ENCODE data around the gene EEIG1.

DNA sequence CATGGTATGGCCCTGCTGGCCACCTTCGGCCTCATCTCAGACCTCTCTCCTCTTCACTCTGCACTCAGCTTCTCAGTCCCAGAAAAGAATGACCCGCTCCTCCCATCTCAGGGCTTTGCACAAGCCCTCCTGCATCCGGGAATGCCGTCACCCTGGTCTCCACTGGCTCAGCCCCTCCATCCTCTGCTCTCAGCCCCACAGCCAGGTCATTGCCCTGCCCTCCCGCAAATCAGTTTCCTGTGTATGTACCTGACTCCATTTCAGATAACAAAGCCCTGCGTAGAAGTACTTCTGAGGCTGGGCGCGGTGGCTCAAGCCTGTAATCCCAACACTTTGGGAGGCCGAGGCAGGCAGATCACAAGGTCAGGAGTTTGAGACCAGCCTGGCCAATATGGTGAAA, 28.9 kb upstream of the EEIG1 start:
- TF ChIP-seq, protein P1, sequence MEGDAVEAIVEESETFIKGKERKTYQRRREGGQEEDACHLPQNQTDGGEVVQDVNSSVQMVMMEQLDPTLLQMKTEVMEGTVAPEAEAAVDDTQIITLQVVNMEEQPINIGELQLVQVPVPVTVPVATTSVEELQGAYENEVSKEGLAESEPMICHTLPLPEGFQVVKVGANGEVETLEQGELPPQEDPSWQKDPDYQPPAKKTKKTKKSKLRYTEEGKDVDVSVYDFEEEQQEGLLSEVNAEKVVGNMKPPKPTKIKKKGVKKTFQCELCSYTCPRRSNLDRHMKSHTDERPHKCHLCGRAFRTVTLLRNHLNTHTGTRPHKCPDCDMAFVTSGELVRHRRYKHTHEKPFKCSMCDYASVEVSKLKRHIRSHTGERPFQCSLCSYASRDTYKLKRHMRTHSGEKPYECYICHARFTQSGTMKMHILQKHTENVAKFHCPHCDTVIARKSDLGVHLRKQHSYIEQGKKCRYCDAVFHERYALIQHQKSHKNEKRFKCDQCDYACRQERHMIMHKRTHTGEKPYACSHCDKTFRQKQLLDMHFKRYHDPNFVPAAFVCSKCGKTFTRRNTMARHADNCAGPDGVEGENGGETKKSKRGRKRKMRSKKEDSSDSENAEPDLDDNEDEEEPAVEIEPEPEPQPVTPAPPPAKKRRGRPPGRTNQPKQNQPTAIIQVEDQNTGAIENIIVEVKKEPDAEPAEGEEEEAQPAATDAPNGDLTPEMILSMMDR (IDR thresholded peaks at IDR 0.05): no peak
- no peak for TF ChIP-seq EP300 (IDR thresholded peaks at IDR 0.05)

Measured in tibial nerve (tissue), 4 donors.